Stimulated activated CD8-positive, alpha-beta memory T cell treated with anti-CD3 and anti-CD28 coated beads, Interleukin-4, amount 100 ng/mL, for 1 hour (primary cell): ENCODE results near the gene HBP1.
"Not testable (repeated sequence)": the region's sequence is repeated elsewhere in the genome, so short reads cannot be mapped to it uniquely, and the experiment has no call there.

Experiments
- DNase-seq, 2 donors: peaks; one replicate each; pipeline ENCODE4 v3.0.0-alpha.2; 2020; ENCODE audit warnings: low read depth in 2 of 2, low spot score in 1 of 2

HBP1 gene, protein sequence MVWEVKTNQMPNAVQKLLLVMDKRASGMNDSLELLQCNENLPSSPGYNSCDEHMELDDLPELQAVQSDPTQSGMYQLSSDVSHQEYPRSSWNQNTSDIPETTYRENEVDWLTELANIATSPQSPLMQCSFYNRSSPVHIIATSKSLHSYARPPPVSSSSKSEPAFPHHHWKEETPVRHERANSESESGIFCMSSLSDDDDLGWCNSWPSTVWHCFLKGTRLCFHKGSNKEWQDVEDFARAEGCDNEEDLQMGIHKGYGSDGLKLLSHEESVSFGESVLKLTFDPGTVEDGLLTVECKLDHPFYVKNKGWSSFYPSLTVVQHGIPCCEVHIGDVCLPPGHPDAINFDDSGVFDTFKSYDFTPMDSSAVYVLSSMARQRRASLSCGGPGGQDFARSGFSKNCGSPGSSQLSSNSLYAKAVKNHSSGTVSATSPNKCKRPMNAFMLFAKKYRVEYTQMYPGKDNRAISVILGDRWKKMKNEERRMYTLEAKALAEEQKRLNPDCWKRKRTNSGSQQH

GRCh38 chr7:107168233-107169119 is at the start of gene HBP1:
TSS of gene HBP1 (plus strand) at chr7:107169003. CDS start at chr7:107179894, 10,891 bp downstream.
- DNase-seq: peak; percentile 88 to 96

GRCh38 chr7:107119376-107120105 is 49.3 kb upstream of the HBP1 start:
- DNase-seq: no peak

DNA sequence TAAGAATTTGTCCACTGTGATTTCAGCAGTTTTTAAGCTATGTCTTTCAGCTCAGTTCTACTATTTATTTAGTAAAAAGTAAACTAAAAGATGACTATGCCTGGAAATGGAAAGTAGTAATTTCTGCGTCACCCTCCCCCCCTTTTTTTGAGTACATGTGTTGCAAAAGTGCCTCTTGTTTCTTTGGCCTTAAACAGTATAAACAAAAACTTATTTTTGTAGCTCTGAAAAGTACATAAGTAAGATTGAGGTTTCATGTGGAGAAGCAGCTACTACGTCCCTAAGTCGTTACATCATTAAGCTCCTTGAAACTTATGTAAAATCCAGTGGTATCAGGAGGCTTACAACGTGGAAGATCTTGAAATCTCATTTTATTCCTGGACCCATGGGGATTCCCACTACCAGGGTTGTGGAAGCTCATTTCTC is 46.3 kb upstream of the HBP1 start:
- DNase-seq: no peak

- DNase-seq: no peak
Observed at GRCh38 chr7:107123392-107123791, 45.4 kb upstream of the HBP1 start.

DNA sequence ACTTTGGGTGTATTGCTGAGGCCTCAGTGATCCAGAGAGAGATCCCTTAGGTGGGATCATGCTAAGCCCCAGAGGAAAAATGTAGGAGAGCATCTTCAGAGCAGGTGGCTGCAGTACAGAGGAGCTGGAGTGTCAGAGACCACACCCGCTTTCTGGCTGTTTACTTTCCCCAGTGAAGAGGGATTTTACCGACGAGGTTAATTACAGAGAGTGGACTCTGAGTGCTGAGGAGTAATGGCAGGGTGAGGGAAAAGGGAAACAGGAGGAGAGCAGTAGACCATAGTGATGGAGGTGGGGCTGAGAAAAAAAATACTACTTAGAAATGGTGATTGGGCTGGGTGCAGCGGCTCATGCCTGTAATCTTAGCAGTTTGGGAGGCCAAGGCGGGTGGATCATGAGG is 43.3 kb upstream of the HBP1 start:
- DNase-seq: no peak

DNA sequence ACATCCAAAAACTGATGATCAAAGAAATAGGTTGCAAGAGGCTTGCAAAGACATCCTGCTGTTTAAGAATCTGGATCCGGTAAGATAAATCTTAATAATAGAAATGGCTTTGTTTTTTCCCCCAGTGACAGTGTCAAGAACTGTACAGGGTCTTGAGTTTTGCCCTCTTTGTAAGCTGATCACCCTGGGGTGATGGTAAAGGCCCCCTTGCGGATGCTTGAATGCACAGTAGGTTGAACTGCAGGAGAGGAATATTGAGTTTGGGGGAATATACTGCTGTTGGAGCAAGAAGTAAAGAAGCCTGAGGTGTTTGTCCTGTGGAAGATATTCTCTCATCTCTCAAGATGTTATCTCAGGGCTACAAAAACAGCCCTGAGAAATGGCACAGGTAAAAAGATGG is 40.6 kb upstream of the HBP1 start:
- DNase-seq: no peak

DNA sequence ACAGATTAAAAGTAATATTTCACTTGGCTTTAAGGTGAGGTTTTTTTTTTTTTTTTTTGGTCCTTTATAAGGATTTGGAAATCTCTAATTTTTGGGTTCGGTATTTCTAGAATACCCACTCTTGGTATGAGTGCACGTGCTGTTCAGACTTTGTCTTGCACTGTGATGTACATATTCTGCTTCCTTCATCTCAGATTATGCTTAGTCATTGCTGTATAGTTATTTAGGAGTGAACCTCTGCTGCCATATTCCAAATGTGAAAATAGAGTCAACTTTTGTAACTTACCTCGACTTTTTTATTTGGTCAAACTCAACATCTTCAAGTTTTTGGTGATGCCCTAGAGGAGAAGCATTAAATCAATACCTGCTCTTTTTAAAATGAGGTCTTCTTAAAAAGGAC is 40.1 kb upstream of the HBP1 start:
- DNase-seq: no peak

DNA sequence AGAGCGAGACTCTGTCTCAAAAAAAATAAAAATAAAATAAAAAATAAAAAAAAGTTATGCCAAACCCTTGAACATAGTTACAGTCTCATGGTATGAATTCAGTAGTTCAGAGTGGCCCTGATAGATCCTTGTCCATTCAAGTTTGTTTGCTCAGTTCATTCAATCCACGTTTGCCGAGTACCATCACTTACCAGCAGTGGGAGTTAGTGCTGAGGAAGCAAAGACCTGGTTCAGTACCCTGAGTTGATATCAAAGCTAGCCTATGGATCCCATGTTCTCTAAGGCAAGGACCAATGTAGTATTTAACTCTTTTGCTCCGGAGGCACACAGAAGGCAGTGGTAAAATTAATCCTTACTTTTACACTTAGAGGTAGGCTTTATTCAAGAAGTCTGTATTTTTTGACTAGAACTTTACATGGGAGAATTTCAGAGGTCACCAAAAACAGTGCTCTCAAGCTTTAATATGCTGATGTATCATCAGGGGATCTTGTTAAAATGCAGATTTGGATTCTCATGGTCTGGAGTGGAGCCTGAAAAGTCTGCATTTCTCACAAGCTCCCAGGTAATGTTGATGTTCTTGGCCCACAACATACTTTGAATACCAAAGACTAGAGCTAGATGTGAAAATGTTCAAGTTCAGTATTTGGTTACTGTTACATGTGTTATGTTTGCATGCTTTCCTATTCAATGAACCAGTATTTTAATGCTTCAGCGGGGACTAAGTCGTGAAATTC is 38.1 kb upstream of the HBP1 start:
- DNase-seq: no peak

- DNase-seq: no peak
Observed at GRCh38 chr7:107133396-107133795, 35.4 kb upstream of the HBP1 start.

DNA sequence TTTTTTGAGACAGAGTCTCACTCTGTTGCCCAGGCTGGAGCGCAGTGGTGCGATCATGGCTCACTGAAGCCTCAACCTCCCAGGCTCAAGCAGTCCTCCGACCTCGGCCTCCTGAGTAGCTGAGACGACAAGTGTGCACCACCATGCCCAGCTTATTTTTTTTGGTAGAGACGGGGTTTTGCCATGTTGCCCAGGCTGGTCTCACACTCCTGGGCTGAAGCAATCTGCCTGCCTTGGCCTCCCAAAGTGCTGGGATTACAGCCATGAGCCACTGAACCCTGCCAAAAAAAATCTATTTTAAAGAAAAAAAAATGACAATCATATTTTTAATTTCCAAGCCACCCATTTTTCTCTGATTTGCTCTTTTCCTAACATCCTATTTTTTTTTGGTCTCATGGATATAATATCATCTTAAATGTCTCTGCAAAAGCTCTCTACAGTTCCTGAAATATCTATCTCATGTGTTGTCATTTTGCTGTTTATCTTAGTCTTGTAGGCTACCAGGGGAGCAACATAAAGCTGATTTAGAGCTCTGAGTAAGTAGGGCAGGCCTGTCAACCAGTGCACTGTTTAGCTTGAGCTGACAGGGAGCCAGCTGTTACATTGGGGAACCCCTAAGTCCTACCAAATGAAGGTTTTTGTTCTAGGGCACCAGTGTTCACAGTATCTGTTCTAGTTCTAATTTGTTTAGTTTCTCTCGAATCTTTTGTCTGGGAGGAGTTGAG is 29.9 kb upstream of the HBP1 start:
- DNase-seq: no peak

DNA sequence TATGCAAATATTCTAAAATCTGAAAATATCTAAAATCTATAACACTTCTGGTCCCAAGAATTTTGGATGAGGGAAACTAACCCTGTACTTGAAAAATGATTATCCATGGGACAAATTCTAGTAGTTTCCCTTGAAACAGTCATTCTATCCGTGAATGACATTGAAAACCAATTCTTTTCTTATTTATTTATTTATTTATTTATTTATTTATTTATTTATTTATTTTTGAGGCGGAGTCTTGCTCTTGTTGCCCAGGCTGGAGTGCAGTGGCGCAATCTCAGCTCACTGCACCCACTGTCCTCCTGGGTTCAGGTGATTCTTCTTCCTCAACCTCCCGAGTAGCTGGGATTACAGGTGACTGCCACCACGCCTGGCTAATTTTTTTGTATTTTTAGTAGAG is 24.9 kb upstream of the HBP1 start:
- not testable (repeated sequence) for DNase-seq

GRCh38 chr7:107145067-107145838 is 23.6 kb upstream of the HBP1 start:
- DNase-seq: no peak

DNA sequence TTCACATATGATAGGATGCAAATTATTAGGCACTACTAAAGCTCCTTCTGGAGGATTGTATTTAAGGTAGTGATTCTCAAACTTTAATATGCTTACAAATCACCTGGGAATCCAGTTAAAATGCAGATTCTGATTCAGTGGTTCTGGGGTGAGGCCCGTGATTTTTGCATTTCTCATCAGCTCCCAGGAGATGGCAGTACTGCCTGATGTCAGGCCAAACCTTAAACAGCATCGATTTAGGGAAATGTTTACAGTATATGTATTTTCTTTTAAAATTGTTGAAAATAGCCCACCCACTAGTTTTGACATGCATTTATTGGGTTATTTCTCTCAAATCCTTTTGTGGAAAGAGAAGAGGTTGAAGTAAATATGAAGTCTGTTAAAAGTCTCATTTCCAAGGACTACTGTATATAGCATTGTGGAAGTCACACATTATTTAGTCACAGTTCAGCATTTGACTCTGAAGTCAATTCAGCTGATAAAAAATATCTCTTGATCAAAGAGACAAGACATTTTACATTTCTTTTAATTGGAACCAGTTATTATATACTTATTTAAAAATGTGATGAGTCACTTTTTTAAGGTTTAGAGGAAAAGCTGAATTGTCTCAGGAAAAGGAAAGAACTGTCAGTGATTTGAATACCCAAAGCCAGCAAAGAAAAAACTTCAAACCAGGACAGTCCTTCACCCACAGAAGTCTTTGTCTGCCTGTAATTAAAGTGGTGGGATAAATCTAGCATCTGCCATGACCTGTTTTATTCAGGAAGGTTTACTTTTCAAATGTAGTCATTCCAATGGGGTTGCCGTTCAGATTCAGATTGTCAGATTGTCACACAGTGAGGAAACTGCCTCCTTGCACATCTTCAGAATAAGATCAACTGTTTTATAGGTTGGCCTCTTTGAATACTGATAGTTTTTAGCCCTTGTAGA is 21.1 kb upstream of the HBP1 start:
- no peak for DNase-seq

DNA sequence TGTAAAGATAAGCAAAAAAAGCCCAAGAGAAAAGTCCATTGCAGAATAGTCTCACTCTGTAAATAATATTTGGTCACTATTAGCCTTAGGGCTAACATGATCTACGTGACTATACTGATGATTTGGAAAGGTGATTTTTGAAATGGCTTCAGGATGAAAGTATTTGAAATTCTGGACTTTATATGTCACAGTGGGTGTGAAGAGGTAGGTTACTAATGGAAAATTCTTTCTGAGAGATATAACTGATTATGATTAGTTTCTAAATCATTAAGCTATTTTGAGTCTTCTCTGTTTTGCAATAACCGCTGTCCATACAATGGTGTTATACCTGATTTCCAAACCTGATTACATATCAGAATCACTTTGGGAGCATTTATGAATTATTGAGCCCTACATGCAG is 20.1 kb upstream of the HBP1 start:
- no peak for DNase-seq

DNA sequence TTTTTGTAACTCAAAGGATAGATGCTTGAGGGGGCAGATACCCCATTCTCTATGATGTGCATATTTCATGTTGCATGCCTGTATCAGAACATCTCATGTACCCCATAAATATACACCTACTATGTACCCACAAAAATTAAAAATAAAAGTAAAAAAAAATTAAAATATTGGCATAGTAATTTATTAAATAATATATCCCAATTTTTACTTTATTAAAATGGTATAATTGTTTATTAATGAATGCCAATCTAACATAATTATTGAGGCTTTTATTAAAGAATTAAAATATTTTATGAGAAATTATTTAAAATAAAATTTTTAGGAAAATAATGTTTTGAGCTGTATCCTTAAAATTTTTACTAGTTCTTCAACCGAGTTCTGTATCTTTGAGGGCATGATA is 18.9 kb upstream of the HBP1 start:
- DNase-seq: no peak

DNA sequence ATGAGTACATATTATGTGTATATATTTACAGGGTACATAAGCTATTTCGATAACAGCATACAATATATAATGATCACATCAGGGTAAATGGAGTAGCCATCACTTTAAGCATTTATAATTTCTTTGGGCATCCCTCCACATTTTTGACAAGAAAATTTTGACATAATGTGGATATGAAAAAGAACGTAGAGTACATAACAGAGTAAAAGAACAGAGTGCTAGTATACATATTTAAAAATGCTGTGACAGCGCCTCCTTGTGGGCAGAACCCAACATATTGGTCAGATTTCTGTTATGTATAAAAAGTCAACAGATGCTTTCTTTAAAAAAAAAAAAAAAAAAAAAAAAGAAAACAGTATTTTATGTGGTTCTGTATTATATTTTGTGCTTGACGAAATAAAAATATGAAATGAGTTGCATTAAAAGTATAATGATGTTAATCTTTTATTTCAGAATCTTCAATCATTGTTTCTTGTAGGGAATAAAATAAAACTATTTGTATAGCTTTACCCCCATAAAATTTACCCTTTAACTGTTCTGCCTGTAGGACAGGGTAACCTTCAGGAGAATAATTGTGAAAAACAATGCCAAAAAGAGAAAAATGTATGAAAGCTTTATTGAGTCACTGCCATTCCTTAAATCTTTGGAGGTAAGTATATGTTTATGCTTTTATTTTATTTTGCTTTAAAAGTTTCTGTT is 18.3 kb upstream of the HBP1 start:
- peak; percentile 56 to 60 for DNase-seq

DNA sequence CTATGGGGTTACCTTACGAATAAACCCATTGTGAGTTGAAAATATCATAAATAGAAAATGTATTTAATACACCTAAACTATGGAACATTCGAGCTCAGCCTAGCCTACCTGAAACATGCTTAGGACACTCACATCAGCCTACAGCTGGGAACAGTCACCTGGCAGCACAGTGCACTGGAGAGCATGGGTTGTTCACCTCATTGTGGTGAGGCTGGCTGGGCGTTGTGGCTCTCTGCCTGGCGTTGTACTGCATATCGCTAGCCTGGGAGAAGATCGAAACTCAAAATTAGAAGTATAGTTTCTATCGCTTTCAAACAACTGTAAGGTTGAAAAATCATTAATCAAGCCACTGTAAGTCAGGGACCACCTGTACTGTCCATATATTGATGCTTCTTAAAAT is 17.3 kb upstream of the HBP1 start:
- DNase-seq: no peak

GRCh38 chr7:107152011-107152410 is 16.8 kb upstream of the HBP1 start:
- DNase-seq: no peak
